ENCODE data around the gene POU6F2. TPM values are rescaled to one million over a fixed set of nuclear protein-coding genes. Genes with fewer than 3 reads are reported as not detected.

Gene POU6F2
- total and polyA plus RNA-seq, 2 of the 4 experiments (the other 2 are of a cell fraction) = not detected

GRCh38 chr7:39186131-39186530, 208.4 kb downstream of the POU6F2 start:
- H3K4me1 ChIP-seq (ENCODE audit: control insufficient read depth, insufficient read depth, low read length) = no peaks in the 10 kb centered on the region
- H3K27me3 ChIP-seq (ENCODE audit: control insufficient read depth, insufficient read depth, low read length) = no peaks in the 10 kb centered on the region
- no peak overlapping the region for H3K4ac ChIP-seq (ENCODE audit: low read depth, low read length)
- no peak overlapping the region for H3K56ac ChIP-seq (ENCODE audit: extremely low read depth, insufficient read depth, low read length)
- H3K23ac ChIP-seq (ENCODE audit: low read depth, low read length) = no peak overlapping the region
- H4K91ac ChIP-seq (ENCODE audit: insufficient read depth, low read depth, low read length) = no peak overlapping the region
- no peak overlapping the region for H3K4me3 ChIP-seq (ENCODE audit: insufficient read depth, low read depth, low read length)
- H3K79me1 ChIP-seq (ENCODE audit: low read depth in 1 of 2, low read length in 2 of 2) = no peaks in the 10 kb centered on the region
- CTCF ChIA-PET = interaction anchor here (0.7 kb wide), 1 partner anchor 260 kb away, joined by 3 read pairs; no protein-coding TSS in a partner anchor
- DNase-seq (no peak), ATAC-seq (ENCODE audit: low read depth) (no peak)
- TF ChIP-seq CEBPB (IDR thresholded peaks at IDR 0.05; ENCODE audit: low read depth, low read length) (no peak), FOS (IDR thresholded peaks at IDR 0.05; ENCODE audit: low read depth, low read length) (no peak), RFX5 (IDR thresholded peaks at IDR 0.05; ENCODE audit: low read depth, low read length) (no peak), MAZ (IDR thresholded peaks at IDR 0.05; ENCODE audit: borderline replicate concordance, low read depth, low read length) (no peak), POLR2A (IDR thresholded peaks at IDR 0.05; ENCODE audit: low read depth, low read length) (no peak), CTCF (conservative IDR thresholded peaks at IDR 0.05; ENCODE audit: low read depth, low read length) (no peak), RAD21 (IDR thresholded peaks at IDR 0.05; ENCODE audit: low read length) (no peak)
- no peak overlapping the region for H2AK5ac ChIP-seq (ENCODE audit: low read depth, low read length)
- no peak overlapping the region for H2AK9ac ChIP-seq (replicated peaks; ENCODE audit: low read depth, low read length, poor library complexity)
- H2BK15ac ChIP-seq (ENCODE audit: low read depth, low read length) = no peak overlapping the region
- H3K4me2 ChIP-seq (ENCODE audit: low read depth, low read length) = no peak overlapping the region
- H4K5ac ChIP-seq (ENCODE audit: low read depth, low read length) = no peak overlapping the region
- no peak overlapping the region for H3K18ac ChIP-seq (ENCODE audit: low read depth, low read length)
- H3K9me1 ChIP-seq (ENCODE audit: insufficient read depth, low read length) = no peaks in the 10 kb centered on the region
- H4K8ac ChIP-seq (ENCODE audit: low read depth in 2 of 2, low read length in 2 of 2) = no peak overlapping the region
- no peak overlapping the region for H3K14ac ChIP-seq (replicated peaks; ENCODE audit: low read depth, low read length)
- BruUV-seq (replicated peaks) = no TSS peak
- no peak overlapping the region for H3K9ac ChIP-seq (ENCODE audit: low read depth, low read length)
- dilution Hi-C loops (cut with HindIII; ENCODE audit: low sequenced_read_pairs, unreplicated experiment) = no loop called here
- WGBS, 2 experiments (ENCODE audit: extremely low coverage in 2 of 2, insufficient read length in 1 of 2) = 0% methylated on average over 1 of the region's 2 CpGs; no CpG with 5 or more reads in 1 of the 2 experiments
- in situ Hi-C loops (cut with MboI; ENCODE audit: low sequenced_read_pairs) = no loop called here
- H3K9me3 ChIP-seq (ENCODE audit: control insufficient read depth, insufficient read depth, low read length) = no peaks in the 10 kb centered on the region
- POLR2A ChIA-PET (ENCODE audit: unreplicated experiment) = no interaction called here
- H2BK20ac ChIP-seq (ENCODE audit: low read depth, low read length) = no peak overlapping the region
- no peak overlapping the region for H2BK5ac ChIP-seq (ENCODE audit: low read depth, low read length, poor library complexity, severe bottlenecking)
- no peak overlapping the region for H2BK120ac ChIP-seq (ENCODE audit: low read depth, low read length)
- H2AFZ ChIP-seq (replicated peaks; ENCODE audit: low read length, poor library complexity) = no peak overlapping the region
- no peaks in the 10 kb centered on the region for H4K20me1 ChIP-seq (ENCODE audit: insufficient read depth, low read length)
- H3K27ac ChIP-seq (ENCODE audit: insufficient read depth, low read length) = no peak overlapping the region
- no peaks in the 10 kb centered on the region for H3K36me3 ChIP-seq (ENCODE audit: control insufficient read depth, insufficient read depth, low read length)
- intact Hi-C loops (cut with micrococcal nuclease) = no loop called here

Data from IMR-90 (cell line).